Sciatic nerve (tissue), 2 donors: ENCODE data around the gene HEPHL1. TPM values are rescaled to one million over a fixed set of nuclear protein-coding genes. Genes with fewer than 3 reads are reported as not detected.
"Not testable (repeated sequence)": the region's sequence is repeated elsewhere in the genome, so short reads cannot be mapped to it uniquely, and the experiment has no call there.

Source experiments
- ATAC-seq: fragments of 200-7000 bp; cut with Tn5 transposase; one replicate; pipeline ENCODE4 v1.9.1; 2020; ENCODE audit warnings: mild to moderate bottlenecking, moderate library complexity
- DNase-seq: peaks from one replicate; pipeline ENCODE4 v3.0.0-alpha.2; 2020; ENCODE audit warnings: low spot score
- intact Hi-C: fragments of 100-400 bp; cut with DNase I; formaldehyde crosslinking; loops from one replicate; pipeline ENCODE4 v1.14.2; 2022
- total RNA-seq: library from RNA; stranded (reverse); fragmentation: NEBNext Ultra II Directional; extraction: Animal tissue kit (Norgen Biotek cat#: 25700); gene quantifications from one replicate; pipeline ENCODE4 v1.2.1, GENCODE V29; 2021
- donor health status: DM: no; HTN: no; CAD: no.
- donor health status: DM: no; HTN: no; CAD: no.

The HEPHL1 gene, protein sequence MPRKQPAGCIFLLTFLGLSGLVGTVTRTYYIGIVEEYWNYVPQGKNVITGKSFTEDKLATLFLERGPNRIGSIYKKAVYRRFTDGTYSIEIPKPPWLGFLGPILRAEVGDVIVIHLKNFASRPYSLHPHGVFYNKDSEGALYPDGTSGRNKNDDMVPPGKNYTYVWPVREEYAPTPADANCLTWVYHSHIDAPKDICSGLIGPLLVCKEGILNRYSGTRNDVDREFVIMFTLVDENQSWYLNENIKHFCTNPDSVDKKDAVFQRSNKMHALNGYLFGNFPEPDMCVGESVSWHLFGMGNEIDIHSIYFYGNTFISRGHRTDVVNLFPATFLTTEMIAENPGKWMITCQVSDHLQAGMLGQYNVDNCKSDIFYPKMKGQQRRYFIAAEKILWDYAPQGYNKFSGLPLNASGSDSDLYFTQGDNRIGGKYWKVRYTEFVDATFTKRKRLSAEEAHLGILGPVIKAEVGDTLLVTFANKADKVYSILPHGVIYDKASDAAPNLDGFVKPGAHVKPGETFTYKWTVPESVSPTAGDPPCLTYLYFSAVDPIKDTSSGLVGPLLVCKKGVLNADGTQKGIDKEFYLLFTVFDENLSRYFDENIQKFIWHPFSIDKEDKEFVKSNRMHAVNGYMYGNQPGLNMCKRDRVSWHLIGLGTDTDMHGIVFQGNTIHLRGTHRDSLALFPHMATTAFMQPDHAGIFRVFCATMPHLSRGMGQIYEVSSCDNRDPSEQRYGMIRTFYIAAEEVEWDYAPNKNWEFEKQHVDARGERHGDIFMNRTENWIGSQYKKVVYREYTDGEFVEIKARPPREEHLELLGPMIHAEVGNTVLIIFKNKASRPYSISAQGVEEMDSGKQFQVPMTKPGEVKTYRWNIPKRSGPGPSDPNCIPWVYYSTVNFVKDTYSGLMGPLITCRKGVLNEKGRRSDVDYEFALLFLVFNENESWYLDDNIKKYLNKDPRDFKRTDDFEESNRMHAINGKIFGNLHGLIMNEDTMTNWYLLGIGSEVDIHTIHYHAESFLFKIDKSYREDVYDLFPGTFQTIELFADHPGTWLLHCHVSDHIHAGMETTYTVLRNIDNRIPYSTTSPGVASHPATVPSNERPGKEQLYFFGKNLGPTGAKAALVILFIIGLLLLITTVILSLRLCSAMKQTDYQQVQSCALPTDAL
- not detected for total RNA-seq

GRCh38 chr11:94020777-94021481, at the start of gene HEPHL1:
Gene HEPHL1 (plus strand): TSS chr11:94021354. CDS start chr11:94021369, 15 bp downstream.
- ATAC-seq (no peak), DNase-seq (no peak)
- intact Hi-C loops: no loop called here

GRCh38 chr11:93972790-93973189, 48.4 kb upstream of the HEPHL1 start:
- DNase-seq (no peak), ATAC-seq (no peak)
- intact Hi-C loops: no loop called here

DNA sequence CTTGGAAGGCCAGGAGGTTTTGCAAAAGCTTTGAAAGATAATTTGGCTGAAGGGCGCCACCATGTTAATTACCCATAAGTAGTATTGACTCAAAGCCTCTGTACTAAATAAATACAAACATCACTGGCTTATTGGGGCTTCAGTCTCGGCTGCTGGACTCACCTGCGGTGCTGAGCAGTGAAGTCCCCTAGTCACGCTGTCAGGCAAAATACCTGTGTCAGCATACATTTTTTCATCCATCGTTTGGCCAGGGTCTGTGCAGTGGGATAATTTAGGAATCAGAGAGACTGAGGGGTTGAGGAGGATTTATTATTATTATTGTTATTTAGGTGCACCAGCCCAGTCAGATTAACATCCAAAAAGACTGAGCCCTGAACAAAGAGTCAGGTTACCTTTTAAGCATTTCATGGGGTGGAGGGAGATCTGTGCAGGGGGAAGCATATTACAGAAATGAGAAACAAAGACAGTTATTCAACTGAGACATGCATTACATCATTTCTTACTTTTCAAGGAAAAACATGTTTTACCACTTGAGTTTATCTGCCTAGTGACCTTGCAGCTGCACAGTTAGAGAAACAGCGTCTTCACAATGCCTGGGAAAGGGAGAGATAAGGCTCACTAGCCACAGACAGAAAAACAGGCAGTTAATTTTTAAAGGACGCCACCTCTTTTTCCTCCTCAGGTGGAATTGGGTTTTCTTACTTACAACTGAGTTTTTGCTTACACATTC, 47.7 kb upstream of the HEPHL1 start:
- ATAC-seq, DNase-seq, intact Hi-C loops: not testable (repeated sequence)

DNA sequence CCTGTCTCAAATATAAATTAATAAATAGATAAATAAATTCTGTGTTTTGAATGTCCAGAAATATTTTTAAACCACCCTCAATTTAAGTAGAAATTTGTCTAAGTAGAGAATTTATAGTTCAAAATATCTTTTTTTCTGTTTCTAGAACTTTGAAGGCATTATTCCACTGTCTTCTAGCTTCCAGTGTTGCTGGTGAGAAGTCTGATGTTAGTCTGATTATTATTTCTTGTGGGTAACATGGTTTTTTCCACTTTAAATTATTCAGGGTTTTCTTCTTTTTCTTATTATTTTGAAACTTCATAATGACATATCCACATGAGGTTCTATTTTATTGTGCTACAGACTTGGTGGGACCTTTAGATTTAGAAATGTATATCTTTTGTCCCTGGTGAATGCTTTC, 46.4 kb upstream of the HEPHL1 start:
- intact Hi-C loops: no loop called here
- no peak for ATAC-seq
- DNase-seq: no peak

DNA sequence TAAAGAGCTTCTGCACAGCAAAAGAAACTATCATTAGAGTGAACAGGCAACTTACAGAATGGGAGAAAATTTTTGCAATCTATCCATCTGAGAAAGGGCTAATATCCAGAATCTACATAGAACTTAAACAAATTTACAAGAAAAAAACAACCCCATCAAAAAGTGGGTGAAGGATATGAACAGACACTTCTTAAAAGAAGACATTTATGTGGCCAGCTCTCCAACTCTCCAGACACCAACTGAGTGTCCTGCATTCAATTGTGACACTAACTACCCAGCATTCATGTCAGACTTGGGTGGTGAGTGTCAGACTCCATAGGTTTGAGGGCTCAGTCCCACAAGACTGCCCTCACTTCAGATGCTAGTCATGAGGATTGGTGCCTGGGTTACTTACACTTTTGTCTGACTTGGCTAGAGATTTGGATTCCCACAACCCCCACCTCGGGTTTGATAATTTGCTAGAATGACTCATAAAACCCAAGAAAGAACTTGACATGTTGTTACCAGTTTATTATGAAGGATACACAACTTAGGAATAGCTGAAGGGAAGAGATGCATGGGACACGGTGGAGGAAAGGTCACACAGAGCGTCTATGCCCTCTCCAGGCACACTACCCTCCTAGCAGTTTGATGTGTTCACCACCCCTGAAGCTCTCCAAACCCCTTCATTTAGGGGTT, 44.4 kb upstream of the HEPHL1 start:
- ATAC-seq, DNase-seq, intact Hi-C loops: not testable (repeated sequence)

- intact Hi-C loops: no loop called here
- ATAC-seq: no peak
- no peak for DNase-seq
Measured at GRCh38 chr11:93983542-93984195, 37.5 kb upstream of the HEPHL1 start.

DNA sequence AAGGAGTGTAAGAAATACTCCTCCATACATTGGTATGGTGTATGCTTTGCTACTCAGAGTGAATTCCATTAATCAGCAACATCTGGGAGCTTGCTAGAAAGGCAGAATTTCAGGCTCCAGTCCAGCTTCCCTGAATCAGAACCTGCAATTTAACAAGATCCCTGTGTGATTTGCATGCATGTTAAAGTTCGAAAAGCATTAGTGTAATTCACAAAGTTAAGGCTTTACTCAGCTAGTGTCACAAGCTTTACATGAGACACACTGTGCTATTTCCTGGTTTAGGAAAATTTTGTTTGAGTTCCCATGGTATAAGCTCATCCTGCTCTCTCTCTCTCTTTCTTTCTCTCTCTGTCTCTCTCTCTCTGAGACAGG, 37.0 kb upstream of the HEPHL1 start:
- intact Hi-C loops: no loop called here
- ATAC-seq (no peak), DNase-seq (no peak)

GRCh38 chr11:93984936-93985335, 36.2 kb upstream of the HEPHL1 start:
- ATAC-seq (no peak), DNase-seq (no peak)
- intact Hi-C loops: no loop called here

- ATAC-seq (no peak), DNase-seq (no peak)
- intact Hi-C loops: no loop called here
Measured at GRCh38 chr11:93986716-93987115, 34.4 kb upstream of the HEPHL1 start.

GRCh38 chr11:93988455-93988854, 32.7 kb upstream of the HEPHL1 start:
- ATAC-seq (no peak), DNase-seq (no peak)
- intact Hi-C loops: no loop called here

GRCh38 chr11:93988912-93989311, 32.2 kb upstream of the HEPHL1 start:
- ATAC-seq (no peak), DNase-seq (no peak)
- intact Hi-C loops: no loop called here

DNA sequence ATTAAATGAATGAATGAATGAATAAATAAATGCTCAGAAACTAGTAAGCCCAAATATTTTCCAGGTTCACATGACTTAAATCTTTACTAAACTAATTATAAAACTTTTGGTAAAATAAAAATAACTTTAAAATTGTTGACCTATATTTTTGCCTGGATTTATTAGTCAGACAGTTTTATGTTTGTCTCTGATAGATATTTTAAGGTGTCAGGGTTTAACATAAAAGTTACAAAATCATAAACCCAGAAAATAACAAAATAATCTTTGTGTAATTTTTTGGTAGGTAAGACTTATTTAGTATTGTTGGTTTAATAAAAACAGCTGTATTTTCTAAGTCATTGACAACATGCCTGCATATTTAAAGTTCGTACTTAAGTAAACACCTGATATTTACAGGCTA, 27.4 kb upstream of the HEPHL1 start:
- no peak for ATAC-seq

GRCh38 chr11:93997741-93998140, 23.4 kb upstream of the HEPHL1 start:
- DNase-seq (no peak), ATAC-seq (no peak)
- intact Hi-C loops: no loop called here

More for the DNA sequence above, 27.4 kb upstream of the HEPHL1 start:
- no peak for DNase-seq
- intact Hi-C loops: no loop called here

GRCh38 chr11:94000659-94001058, 20.5 kb upstream of the HEPHL1 start:
- ATAC-seq (no peak), DNase-seq (no peak)
- intact Hi-C loops: no loop called here

- intact Hi-C loops: no loop called here
- no peak for DNase-seq
- ATAC-seq: no peak
Measured at GRCh38 chr11:94002226-94002625, 18.9 kb upstream of the HEPHL1 start.

GRCh38 chr11:94007426-94007825, 13.7 kb upstream of the HEPHL1 start:
- no peak for DNase-seq
- no peak for ATAC-seq
- intact Hi-C loops: no loop called here

DNA sequence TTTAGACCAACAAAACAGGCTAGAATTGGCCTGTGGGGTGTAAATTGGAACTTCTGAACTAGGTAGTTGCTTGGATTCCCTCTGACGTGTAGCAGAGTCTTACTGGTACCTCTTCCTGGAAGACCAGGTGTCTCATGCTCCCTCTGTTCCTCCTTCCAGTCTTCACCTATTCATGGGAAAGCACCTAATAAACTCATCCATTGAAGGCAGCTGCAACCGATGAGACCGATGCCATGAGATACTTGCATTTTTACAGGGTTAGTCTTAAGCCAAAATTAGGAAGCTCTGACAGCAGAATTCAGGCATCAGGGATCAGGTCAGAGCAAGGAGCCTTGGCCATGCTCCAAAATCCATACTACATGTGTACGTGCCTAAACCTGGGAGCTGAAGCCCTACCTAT, 13.2 kb upstream of the HEPHL1 start:
- DNase-seq (no peak), ATAC-seq (no peak)
- intact Hi-C loops: no loop called here
